Body of pancreas (tissue), 4 donors: ENCODE data around the gene NBEAL2.

Experiments used
- CTCF ChIP-seq, 7 experiments: fragments of 450-650 bp in 4 of 7; fragments of 200-600 bp in 3 of 7; sonication (generic) in 3 of 7; IDR thresholded peaks; one replicate each; pipeline ENCODE4 v1.5.1; 2016 to 2019; ENCODE audit warnings: antibody characterized with exemption in 7 of 7
- POLR2A ChIP-seq, 3 donors: fragments of 450-650 bp; IDR thresholded peaks; one replicate each; pipeline ENCODE4 v1.6.1; 2016; ENCODE audit warnings: antibody characterized with exemption in 3 of 3, mild to moderate bottlenecking in 2 of 3

GRCh38 chr3:46965151-46965550 lies 14.3 kb upstream of the NBEAL2 start:
- no peak for TF ChIP-seq POLR2A (IDR thresholded peaks at IDR 0.05)
- TF ChIP-seq CTCF (IDR thresholded peaks at IDR 0.05) = no peak
